ENCODE results near the gene STX12. TPM values are rescaled to one million over a fixed set of nuclear protein-coding genes. Genes with fewer than 3 reads are reported as not detected.

The STX12 gene
- total RNA-seq, 1 donor from 2014 or later: 48.3 TPM

- Mint-ChIP-seq H3K4me1 (ENCODE audit: low read depth) (peaks cover 15% of the 10 kb centered on the region), H3K4me3 (ENCODE audit: unreplicated experiment) (no peak overlapping the region)
- DNase-seq (ENCODE audit: low spot score): no peak
Measured at GRCh38 chr1:27752360-27752759, 20.7 kb upstream of the STX12 start.

GRCh38 chr1:27755286-27755685, 17.7 kb upstream of the STX12 start:
- Mint-ChIP-seq H3K9me3 (ENCODE audit: low read depth) (no peaks in the 10 kb centered on the region), H3K36me3 (ENCODE audit: low read depth) (peaks cover 24% of the 10 kb centered on the region), H3K4me1 (ENCODE audit: low read depth) (peaks cover 15% of the 10 kb centered on the region), H3K27ac (ENCODE audit: unreplicated experiment) (peak overlapping the region; percentile 15), H3K27me3 (ENCODE audit: low read depth) (no peaks in the 10 kb centered on the region), H3K4me3 (ENCODE audit: unreplicated experiment) (no peak overlapping the region)
- DNase-seq (ENCODE audit: low spot score): no peak
- TF ChIP-seq, protein P1, sequence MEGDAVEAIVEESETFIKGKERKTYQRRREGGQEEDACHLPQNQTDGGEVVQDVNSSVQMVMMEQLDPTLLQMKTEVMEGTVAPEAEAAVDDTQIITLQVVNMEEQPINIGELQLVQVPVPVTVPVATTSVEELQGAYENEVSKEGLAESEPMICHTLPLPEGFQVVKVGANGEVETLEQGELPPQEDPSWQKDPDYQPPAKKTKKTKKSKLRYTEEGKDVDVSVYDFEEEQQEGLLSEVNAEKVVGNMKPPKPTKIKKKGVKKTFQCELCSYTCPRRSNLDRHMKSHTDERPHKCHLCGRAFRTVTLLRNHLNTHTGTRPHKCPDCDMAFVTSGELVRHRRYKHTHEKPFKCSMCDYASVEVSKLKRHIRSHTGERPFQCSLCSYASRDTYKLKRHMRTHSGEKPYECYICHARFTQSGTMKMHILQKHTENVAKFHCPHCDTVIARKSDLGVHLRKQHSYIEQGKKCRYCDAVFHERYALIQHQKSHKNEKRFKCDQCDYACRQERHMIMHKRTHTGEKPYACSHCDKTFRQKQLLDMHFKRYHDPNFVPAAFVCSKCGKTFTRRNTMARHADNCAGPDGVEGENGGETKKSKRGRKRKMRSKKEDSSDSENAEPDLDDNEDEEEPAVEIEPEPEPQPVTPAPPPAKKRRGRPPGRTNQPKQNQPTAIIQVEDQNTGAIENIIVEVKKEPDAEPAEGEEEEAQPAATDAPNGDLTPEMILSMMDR (IDR thresholded peaks at IDR 0.05): no peak

More at GRCh38 chr1:27752360-27752759, 20.7 kb upstream of the STX12 start:
- Mint-ChIP-seq H3K9me3 (ENCODE audit: low read depth) (no peaks in the 10 kb centered on the region), H3K36me3 (ENCODE audit: low read depth) (peaks cover 23% of the 10 kb centered on the region), H3K27me3 (ENCODE audit: low read depth) (no peaks in the 10 kb centered on the region), H3K27ac (ENCODE audit: unreplicated experiment) (no peak overlapping the region)
- TF ChIP-seq, protein P1 (IDR thresholded peaks at IDR 0.05): no peak

DNA sequence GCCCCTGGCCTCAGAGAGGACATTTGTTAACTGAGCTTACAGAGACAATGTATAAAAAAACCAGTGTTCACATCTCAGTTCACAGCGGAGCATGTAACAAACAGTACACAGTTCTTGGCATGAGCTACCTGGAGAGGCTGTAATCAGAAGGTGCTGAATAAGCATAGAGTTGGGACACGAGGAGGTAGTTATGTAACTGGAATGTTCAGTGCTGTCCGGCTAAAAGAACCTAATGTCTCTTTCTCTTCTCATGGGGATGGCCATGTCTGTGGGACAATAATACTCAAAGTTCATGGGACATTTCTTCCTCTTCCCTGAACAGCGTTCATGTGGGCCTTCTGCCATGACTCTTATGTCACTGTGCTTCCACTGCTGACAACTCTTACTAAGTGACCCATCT, 17.2 kb upstream of the STX12 start:
- Mint-ChIP-seq H3K4me3 (ENCODE audit: unreplicated experiment) (no peak overlapping the region), H3K27ac (ENCODE audit: unreplicated experiment) (no peak overlapping the region), H3K36me3 (ENCODE audit: low read depth) (peaks cover 21% of the 10 kb centered on the region), H3K27me3 (ENCODE audit: low read depth) (no peaks in the 10 kb centered on the region), H3K4me1 (ENCODE audit: low read depth) (peaks cover 14% of the 10 kb centered on the region), H3K9me3 (ENCODE audit: low read depth) (no peaks in the 10 kb centered on the region)
- no peak for DNase-seq (ENCODE audit: low spot score)
- TF ChIP-seq, protein P1 (IDR thresholded peaks at IDR 0.05): no peak

- Mint-ChIP-seq H3K4me3 (ENCODE audit: unreplicated experiment) (no peak overlapping the region), H3K27me3 (ENCODE audit: low read depth) (no peaks in the 10 kb centered on the region), H3K4me1 (ENCODE audit: low read depth) (peaks cover 5% of the 10 kb centered on the region), H3K27ac (ENCODE audit: unreplicated experiment) (no peak overlapping the region), H3K9me3 (ENCODE audit: low read depth) (no peaks in the 10 kb centered on the region), H3K36me3 (ENCODE audit: low read depth) (peaks cover 23% of the 10 kb centered on the region)
- DNase-seq (ENCODE audit: low spot score): no peak
- TF ChIP-seq, protein P1 (IDR thresholded peaks at IDR 0.05): no peak
Measured at GRCh38 chr1:27759236-27759635, 13.8 kb upstream of the STX12 start.

- Mint-ChIP-seq H3K27ac (ENCODE audit: unreplicated experiment) (no peak overlapping the region), H3K4me1 (ENCODE audit: low read depth) (no peaks in the 10 kb centered on the region), H3K4me3 (ENCODE audit: unreplicated experiment) (no peak overlapping the region), H3K36me3 (ENCODE audit: low read depth) (peaks cover 20% of the 10 kb centered on the region), H3K27me3 (ENCODE audit: low read depth) (no peaks in the 10 kb centered on the region), H3K9me3 (ENCODE audit: low read depth) (no peaks in the 10 kb centered on the region)
- no peak for DNase-seq (ENCODE audit: low spot score)
- TF ChIP-seq, protein P1 (IDR thresholded peaks at IDR 0.05): no peak
Measured at GRCh38 chr1:27760426-27760825, 12.6 kb upstream of the STX12 start.

Measured in chondrocyte (in vitro differentiated cells).